SW480 (cell line): ENCODE results near the gene C7orf33.

Source experiments
- DNase-seq: peaks from one replicate; pipeline ENCODE4 v3.0.0-alpha.2; 2016; ENCODE audit warnings: low spot score

The C7orf33 gene

GRCh38 chr7:148626828-148627227 is 36.3 kb downstream of the C7orf33 start:
- DNase-seq = no peak

GRCh38 chr7:148628011-148628410 is 37.4 kb downstream of the C7orf33 start:
- DNase-seq = no peak

GRCh38 chr7:148630078-148630477 is 39.5 kb downstream of the C7orf33 start:
- DNase-seq = no peak

- DNase-seq = peak; percentile 32
Observed at GRCh38 chr7:148633761-148634160, 43.2 kb downstream of the C7orf33 start.

- DNase-seq = no peak
Observed at GRCh38 chr7:148637094-148637493, 46.5 kb downstream of the C7orf33 start.

- DNase-seq = no peak
Observed at GRCh38 chr7:148645898-148646297, 55.3 kb downstream of the C7orf33 start.

- peak; percentile 38 for DNase-seq
Observed at GRCh38 chr7:148650232-148650858, 59.8 kb downstream of the C7orf33 start.

GRCh38 chr7:148652773-148653172 is 62.2 kb downstream of the C7orf33 start:
- no peak for DNase-seq

GRCh38 chr7:148657929-148658328 is 67.4 kb downstream of the C7orf33 start:
- no peak for DNase-seq

- DNase-seq = no peak
Observed at GRCh38 chr7:148661471-148661870, 70.9 kb downstream of the C7orf33 start.

GRCh38 chr7:148662646-148663045 is 72.1 kb downstream of the C7orf33 start:
- no peak for DNase-seq

GRCh38 chr7:148664324-148664723 is 73.8 kb downstream of the C7orf33 start:
- no peak for DNase-seq

- DNase-seq = no peak
Observed at GRCh38 chr7:148665221-148665620, 74.7 kb downstream of the C7orf33 start.
